ENCODE data around the gene FBXW8.

The FBXW8 gene

GRCh38 chr12:116984098-116984497 lies 73.3 kb downstream of the FBXW8 start:
- in situ Hi-C loops (cut with HindIII; ENCODE audit: low sequenced_read_pairs) = no loop called here

DNA sequence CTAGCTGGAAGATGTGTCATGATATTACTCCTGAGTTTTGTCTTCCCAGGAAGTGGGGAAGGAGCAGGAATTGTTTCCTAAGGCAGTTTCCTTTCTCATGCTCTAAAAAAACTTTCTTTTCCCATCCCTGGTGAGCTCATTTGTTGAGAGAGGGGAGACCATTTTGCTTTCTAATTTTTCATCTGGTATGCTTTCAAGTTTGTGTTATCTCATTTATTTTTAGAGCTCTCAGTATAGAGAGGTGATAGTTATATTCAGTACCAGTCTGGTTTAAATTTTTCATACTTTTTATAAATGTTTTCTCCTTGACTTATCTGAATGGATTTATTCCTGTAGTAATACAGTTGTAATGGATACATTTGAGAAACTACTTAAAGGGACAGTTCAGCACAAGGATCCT lies 79.6 kb downstream of the FBXW8 start:
- in situ Hi-C loops (cut with HindIII; ENCODE audit: low sequenced_read_pairs) = no loop called here

DNA sequence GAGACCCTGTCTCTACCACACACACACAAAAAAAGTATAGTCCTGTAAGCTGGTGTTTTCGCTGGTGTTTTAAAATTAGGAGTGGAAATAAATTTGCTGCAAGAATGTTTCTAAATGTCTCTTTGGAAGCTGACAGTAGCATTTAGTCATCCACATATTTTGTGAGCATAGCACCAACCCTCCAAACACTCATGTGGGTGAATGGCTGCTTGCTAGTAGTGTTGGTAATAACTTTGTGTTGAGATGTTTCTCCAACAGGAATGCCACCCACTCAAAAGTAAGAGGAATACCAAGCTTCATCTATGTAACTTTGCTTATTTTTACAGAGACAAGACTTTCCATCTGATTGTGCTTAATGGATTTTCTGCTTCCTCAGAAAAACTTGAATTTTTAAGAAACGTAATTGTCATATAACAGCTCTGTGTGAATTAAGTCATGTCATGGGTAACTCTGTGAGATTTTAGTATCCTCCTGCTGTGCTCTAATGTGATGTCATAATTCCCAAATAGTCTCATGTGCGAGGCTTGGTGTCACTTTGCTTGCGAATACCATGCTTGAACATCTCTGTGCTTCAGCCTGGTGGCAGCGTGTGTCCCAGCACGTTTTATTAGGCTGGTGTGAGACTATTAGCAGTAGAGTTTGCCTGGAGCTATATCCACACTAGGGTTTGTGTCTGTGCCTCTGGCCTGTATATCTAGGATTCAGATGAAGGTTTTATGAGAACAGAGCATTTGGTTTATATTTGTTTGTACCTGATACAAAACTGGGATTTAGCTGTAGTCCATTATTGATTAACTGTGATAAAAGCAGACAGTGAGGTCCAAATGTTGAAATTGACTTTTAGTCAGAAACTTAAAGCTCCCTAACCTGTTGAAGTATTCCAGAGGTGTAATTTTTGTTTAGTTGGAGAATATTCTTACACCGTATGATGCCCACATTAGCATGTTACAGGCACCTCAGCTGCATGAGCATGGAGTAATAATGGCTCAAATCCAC lies 80.5 kb downstream of the FBXW8 start:
- in situ Hi-C loops (cut with HindIII; ENCODE audit: low sequenced_read_pairs) = no loop called here

DNA sequence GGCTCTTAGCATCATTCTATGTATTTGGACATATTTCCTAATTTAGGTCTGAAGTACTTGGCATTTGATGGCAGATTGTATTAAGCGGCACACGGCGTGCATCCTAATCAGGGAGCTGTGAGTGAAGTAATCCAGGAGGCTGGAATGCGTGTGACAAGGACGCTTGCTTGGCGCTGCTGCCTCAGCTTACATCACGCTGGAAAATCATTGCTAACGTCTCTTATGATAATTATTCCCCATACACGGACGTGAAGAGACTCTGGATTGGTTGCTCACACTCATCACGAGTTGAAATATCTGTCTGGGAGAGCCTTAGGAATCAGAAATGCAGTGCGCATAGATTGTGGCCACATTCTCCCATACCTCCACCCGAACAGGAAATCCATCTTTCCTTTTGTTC lies 85.3 kb downstream of the FBXW8 start:
- in situ Hi-C loops (cut with HindIII; ENCODE audit: low sequenced_read_pairs) = no loop called here

DNA sequence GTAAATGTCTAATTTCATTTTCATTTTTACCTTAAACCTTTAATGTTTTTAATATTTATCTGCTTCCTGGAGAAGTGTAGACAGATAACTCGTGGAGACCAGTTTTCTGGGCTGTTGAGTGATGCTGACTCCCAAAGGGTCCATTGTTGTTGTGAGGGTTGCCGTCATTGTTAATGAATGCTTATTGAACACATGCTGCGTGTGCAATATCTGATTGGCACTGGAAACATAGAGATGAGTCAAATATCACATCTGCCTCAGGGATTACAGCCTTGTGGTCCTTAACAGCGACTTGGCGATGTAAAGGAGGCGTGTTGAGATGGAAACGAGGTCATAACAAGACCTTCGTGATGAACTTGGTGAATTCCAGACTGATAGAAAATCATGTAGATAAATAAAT lies 85.9 kb downstream of the FBXW8 start:
- in situ Hi-C loops (cut with HindIII; ENCODE audit: low sequenced_read_pairs) = no loop called here

GRCh38 chr12:116999066-116999465 lies 88.3 kb downstream of the FBXW8 start:
- in situ Hi-C loops (cut with HindIII; ENCODE audit: low sequenced_read_pairs) = no loop called here

DNA sequence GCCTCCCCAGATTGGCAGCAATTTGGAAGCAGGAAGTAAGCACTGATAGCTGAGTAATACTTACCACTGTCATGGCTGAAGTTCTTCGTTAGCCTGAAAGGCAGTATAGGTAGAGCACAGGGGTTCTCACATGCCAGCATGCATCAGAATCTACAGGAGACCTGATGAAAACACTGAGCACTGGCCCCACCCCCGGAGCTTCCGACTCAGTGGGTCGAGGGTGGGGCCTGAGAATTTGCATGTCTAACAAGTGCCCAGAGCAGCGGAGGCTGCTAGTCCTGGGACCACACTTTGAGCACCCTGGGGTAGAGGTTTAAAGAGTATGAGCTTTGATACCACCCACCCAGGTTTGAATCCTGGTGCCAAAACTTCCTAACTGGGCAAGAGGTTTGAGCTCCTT lies 89.6 kb downstream of the FBXW8 start:
- in situ Hi-C loops (cut with HindIII; ENCODE audit: low sequenced_read_pairs) = no loop called here

GRCh38 chr12:117002051-117002817 lies 91.5 kb downstream of the FBXW8 start:
- in situ Hi-C loops (cut with HindIII; ENCODE audit: low sequenced_read_pairs) = no loop called here

GRCh38 chr12:117003883-117004404 lies 93.2 kb downstream of the FBXW8 start:
- in situ Hi-C loops (cut with HindIII; ENCODE audit: low sequenced_read_pairs) = no loop called here

DNA sequence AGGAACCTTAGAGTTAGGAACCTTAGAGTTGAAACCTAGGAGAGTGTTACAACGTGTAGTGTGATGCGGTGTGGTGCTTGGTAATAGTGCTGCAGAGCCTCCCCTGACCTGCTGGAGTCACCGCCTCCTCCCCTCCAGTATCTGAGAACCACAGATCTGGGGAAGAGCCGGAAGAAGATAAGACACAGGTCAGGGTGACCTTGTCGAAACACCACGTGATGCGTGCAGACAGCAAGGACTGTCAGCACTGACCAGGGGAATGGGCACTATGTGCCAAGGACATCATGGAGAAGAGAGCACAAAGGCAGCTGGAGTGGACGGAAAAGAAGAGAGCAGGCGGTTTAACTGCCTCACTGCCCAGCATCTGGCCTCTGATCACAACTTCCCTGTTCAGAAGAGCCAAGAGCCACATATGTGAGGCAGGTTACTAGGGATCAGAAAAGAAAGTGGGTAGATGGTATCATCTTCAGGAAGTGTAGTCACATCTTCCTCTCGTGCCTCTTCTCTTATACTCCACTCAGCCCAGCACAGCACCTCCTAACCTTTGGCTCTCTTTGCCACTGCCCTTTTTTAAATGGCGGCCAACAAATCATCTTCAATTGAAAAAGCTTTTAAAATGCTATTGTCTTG lies 94.8 kb downstream of the FBXW8 start:
- in situ Hi-C loops (cut with HindIII; ENCODE audit: low sequenced_read_pairs) = no loop called here

- in situ Hi-C loops (cut with HindIII; ENCODE audit: low sequenced_read_pairs) = no loop called here
These were observed 95.6 kb downstream of the FBXW8 start for GRCh38 chr12:117006333-117006732.

DNA sequence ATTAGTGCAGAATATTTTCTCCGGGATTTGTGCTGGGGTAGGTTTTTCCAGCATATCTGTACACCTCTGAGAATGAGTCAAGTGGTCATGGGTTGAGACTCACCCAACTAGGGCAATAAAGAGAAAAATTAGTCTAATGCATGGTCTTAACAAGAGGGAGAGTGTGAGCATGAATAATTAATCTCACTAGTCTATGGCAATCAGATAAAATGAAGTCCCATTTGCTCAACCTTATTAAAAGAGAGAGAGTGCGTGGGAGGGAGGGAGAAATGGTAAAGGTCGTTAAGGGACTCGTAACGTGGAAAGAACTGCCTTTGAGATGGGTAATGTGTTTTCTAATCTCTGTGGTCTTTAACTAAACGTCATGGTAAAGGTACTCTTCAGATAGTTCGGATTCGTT lies 96.8 kb downstream of the FBXW8 start:
- in situ Hi-C loops (cut with HindIII; ENCODE audit: low sequenced_read_pairs) = no loop called here

GRCh38 chr12:117009759-117010158 lies 99.0 kb downstream of the FBXW8 start:
- in situ Hi-C loops (cut with HindIII; ENCODE audit: low sequenced_read_pairs) = no loop called here

DNA sequence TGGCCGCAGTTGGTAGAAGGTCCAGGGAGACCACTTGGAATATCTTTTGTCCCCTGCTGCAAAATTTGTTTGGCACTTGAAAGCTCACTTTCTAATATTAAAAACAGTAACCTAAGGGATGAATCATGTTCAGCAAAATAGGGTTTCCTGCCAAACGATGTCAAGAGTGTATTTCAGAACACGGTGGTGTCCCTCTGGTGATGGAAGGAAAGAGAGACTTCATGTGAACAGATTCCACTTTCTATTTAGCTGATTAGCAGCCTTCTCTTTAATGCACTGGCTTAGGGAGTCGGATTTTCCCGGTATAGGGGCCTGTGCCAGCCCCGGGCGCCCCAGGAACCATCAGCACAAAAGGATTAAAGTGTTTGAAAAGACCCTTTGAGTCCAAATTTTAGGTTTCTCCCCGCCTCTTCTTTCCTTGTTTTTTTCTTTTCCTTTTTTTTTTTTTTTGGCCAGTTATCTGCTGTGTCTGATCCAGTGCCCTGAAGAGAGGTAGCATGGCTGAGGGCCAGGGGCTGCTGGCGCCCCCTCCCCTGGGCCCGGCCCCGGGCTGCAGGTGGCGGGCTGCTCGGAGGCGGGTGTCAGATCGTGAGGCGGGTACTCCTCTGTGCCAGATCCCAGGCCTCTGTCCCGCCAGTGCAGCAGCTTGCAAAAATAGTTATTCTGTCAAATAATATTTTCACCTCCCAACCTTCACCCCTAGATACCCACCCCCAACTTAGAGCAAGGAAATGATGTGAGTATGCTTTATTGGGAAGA lies 100.1 kb downstream of the FBXW8 start:
- in situ Hi-C loops (cut with HindIII; ENCODE audit: low sequenced_read_pairs) = no loop called here

GRCh38 chr12:117011988-117012805 lies 101.4 kb downstream of the FBXW8 start:
- in situ Hi-C loops (cut with HindIII; ENCODE audit: low sequenced_read_pairs) = no loop called here

GRCh38 chr12:117013726-117014125 lies 103.0 kb downstream of the FBXW8 start:
- in situ Hi-C loops (cut with HindIII; ENCODE audit: low sequenced_read_pairs) = no loop called here

DNA sequence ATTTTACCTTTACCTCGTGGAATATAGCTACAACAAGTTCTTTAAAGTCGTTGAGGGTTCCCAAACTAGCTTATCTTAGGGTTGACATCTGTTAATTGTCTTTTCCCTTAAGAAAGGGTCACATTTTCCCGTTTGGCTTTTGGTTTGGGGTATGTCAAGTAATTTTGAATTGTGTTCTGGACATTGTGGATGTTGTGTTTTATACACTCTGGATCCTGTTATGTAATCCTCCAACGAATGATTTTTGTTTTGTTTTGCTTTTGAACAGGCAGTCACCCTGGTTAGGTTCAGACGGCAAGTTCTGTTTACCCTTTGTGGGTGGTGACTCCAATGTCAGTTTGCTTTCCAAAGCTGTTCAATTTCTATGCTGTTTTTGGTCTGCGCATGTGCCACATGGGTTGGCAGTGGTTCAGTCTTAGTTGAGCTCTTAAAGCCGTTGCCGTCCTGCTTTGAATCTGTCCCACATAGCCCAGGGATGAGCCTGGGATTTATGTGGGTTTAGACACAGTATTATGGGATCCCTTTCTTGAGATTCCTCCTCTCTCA lies 103.7 kb downstream of the FBXW8 start:
- in situ Hi-C loops (cut with HindIII; ENCODE audit: low sequenced_read_pairs) = no loop called here

DNA sequence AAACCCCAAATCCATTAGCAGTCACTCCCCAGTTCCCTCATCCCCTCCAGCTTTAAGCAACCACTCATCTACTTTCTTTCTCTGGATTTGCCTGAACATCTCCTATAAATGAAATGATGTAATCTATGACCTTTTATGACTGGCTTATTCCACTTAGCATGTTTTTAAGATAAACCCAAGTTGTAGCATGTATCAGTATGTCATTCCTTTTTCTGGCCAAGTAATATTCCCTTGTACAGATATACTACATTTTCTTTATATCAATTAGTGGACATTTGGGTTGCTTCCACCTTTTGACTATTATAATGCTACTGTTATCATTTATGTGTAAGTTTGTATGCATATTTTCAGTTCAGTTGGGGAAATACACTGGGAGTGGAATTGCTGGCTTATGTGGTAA lies 105.1 kb downstream of the FBXW8 start:
- in situ Hi-C loops (cut with HindIII; ENCODE audit: low sequenced_read_pairs) = no loop called here

DNA sequence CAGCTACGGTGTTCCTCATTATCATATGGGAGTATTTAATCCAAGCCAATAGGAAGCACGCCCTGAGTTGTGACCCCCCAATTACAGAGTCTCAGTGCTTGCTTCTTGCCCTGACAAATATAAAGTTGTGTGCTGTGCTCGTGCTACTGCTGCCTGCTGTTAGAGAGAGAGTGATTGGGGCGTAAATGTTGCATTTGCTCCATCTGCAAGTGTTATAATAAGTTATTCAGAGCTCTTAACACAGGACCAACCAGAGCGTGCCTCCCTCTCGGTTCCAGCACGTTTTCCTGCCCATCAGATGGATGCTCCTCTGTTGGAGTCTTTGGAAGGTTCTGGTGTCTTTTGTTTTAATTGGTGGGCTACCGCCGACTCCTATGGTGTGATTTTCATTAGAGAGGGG lies 107.1 kb downstream of the FBXW8 start:
- in situ Hi-C loops (cut with HindIII; ENCODE audit: low sequenced_read_pairs) = no loop called here
